BE2C (cell line): ENCODE data around the gene HTR6.

ENCODE experiments used
- DNase-seq: peaks from one replicate; pipeline ENCODE4 v3.0.0-alpha.2; 2020
- H3K27me3 ChIP-seq: fragments of 250-450 bp; sonication (Bioruptor Pico); 2 replicates; pipeline ENCODE4 v1.5.1; 2020; ENCODE audit warnings: mild to moderate bottlenecking
- H3K36me3 ChIP-seq: fragments of 250-450 bp; sonication (Bioruptor Pico); 2 replicates; pipeline ENCODE4 v1.5.1; 2020; ENCODE audit warnings: mild to moderate bottlenecking
- H3K4me1 ChIP-seq: fragments of 250-450 bp; sonication (Bioruptor Pico); 2 replicates; pipeline ENCODE4 v1.5.1; 2020
- H3K4me3 ChIP-seq: 2 replicates; pipeline ENCODE4 v1.5.1; 2011; ENCODE audit warnings: low read depth, low read length
- H3K9me3 ChIP-seq: fragments of 250-450 bp; sonication (Bioruptor Pico); 2 replicates; pipeline ENCODE4 v1.5.1; 2020
- TF ChIP-seq, protein P1 (sequence below): IDR thresholded peaks from 2 replicates; pipeline ENCODE4 v1.5.1; 2012; ENCODE audit warnings: mild to moderate bottlenecking, low read depth, low read length

Gene HTR6

DNA sequence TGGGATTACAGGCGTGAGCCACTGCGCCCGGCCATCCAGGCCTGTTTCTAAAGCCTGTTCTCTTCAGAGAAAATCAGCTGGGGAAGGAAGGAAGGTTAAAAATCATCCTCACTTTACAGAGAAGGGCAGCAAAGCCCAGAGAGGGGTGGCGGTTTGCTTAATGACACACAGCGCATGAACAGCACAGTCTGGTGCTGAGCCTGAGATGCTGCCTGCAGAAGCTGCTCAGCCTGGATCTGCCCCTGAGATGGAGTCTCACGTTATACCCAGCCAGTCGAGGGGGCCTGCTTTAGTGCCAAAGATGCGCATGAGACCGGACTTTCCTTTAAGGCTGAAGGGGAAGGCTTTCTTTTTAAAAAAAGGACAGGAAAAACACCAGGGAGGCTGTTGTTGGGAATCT lies 21.3 kb downstream of the HTR6 start:
- H3K4me1 ChIP-seq = no peaks in the 10 kb centered on the region
- TF ChIP-seq, protein P1, sequence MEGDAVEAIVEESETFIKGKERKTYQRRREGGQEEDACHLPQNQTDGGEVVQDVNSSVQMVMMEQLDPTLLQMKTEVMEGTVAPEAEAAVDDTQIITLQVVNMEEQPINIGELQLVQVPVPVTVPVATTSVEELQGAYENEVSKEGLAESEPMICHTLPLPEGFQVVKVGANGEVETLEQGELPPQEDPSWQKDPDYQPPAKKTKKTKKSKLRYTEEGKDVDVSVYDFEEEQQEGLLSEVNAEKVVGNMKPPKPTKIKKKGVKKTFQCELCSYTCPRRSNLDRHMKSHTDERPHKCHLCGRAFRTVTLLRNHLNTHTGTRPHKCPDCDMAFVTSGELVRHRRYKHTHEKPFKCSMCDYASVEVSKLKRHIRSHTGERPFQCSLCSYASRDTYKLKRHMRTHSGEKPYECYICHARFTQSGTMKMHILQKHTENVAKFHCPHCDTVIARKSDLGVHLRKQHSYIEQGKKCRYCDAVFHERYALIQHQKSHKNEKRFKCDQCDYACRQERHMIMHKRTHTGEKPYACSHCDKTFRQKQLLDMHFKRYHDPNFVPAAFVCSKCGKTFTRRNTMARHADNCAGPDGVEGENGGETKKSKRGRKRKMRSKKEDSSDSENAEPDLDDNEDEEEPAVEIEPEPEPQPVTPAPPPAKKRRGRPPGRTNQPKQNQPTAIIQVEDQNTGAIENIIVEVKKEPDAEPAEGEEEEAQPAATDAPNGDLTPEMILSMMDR = no peak
- DNase-seq = no peak
- no peaks in the 10 kb centered on the region for H3K36me3 ChIP-seq
- H3K9me3 ChIP-seq = no peaks in the 10 kb centered on the region
- H3K4me3 ChIP-seq = no peak overlapping the region
- H3K27me3 ChIP-seq = no peaks in the 10 kb centered on the region

DNA sequence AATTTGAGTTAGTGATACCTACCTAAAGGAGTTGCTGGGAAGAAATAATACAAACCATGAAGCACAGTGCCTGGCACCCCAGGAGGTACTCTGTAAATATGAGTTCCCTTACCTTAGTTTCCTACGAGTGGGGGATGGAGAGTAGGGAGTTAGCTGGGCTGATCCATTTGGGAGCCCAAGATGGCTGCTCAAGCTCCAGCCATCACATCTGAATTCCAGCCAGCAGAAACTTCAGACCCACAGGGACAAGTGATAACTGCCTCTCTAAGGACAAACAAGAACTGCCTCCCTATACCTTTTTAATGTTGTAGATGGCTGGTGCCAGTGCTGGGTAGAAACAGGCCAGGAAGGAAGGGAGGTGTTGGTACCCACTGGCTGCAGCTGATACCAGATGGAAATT lies 22.7 kb downstream of the HTR6 start:
- TF ChIP-seq, protein P1 = no peak
- Histone ChIP-seq H3K27me3 (no peaks in the 10 kb centered on the region), H3K36me3 (no peaks in the 10 kb centered on the region), H3K4me3 (no peak overlapping the region), H3K4me1 (no peaks in the 10 kb centered on the region), H3K9me3 (no peaks in the 10 kb centered on the region)
- no peak for DNase-seq

DNA sequence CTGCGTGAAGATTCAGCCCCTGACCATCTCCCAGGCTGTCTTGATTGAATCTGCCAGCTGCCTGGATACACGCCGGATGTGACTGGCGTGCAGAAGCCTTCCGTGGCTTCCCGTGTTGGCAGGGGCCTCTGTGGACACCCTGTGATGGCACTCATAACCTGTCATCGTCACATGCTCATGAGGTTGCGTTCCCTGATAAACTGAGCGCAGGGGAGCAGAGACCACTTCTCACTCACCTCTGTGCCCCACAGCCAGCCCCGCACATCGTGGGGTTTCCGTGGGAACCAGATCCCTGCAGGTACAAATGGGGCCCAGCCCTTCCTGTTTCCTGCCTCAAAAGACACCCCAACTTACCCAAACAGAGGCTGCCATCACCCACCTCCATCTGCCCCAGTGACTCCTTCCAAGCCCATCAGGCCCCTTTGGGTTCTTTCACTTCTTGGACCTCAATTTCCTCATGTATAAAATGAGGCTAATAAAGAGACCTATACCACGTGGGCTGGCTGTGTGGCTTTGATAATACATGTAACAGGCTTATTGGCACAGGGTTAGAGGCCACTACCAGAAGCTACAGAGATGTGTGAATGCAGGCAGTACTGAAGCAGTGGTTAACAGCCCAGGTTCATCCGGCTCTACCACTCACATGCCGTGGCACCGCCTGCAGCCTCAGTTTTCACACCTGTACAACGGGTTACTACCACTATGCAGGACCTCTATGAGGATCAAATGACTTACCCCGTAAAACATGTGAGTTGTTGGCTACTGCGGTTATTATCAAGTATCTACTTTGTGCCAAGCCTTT lies 23.6 kb downstream of the HTR6 start:
- no peak for DNase-seq
- no peaks in the 10 kb centered on the region for H3K9me3 ChIP-seq
- H3K36me3 ChIP-seq = no peaks in the 10 kb centered on the region
- no peak overlapping the region for H3K4me3 ChIP-seq
- H3K27me3 ChIP-seq = no peaks in the 10 kb centered on the region
- no peaks in the 10 kb centered on the region for H3K4me1 ChIP-seq
- TF ChIP-seq, protein P1 = no peak

DNA sequence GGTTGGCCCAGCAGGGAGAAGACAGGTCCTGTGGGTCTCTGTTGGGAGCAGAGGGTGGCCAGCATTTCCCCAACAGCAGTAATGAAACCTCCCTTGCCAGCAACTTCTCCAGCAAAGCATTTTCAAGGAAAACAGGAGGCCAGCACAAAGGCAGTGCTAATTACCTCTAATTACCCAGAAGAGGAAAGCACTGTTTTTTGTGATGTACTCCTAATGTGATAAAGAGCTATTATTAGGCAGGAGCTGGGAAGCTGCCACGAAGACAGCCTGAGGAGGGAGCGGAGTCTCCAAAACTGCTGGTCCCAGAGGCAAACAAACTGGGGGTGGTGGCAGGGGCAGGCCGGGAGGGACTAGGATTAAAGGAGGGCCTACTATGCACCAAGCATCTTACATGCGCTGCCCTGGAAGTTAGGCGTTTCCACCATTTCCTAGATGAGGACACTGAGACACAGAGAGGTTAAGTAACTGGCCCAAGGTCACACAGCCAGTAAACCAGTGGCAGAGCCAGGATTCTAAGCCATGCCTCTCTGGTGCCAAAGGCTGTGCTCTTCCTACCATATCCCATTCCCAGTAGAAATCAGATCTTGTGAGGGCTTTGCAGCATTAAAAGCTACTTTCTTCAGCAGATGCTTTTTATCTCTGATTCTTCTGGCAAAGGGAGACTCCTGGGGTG lies 24.5 kb downstream of the HTR6 start:
- no peak for DNase-seq
- no peaks in the 10 kb centered on the region for H3K36me3 ChIP-seq
- H3K4me1 ChIP-seq = no peaks in the 10 kb centered on the region
- TF ChIP-seq, protein P1 = no peak
- no peaks in the 10 kb centered on the region for H3K9me3 ChIP-seq
- H3K27me3 ChIP-seq = no peaks in the 10 kb centered on the region
- H3K4me3 ChIP-seq = no peak overlapping the region

DNA sequence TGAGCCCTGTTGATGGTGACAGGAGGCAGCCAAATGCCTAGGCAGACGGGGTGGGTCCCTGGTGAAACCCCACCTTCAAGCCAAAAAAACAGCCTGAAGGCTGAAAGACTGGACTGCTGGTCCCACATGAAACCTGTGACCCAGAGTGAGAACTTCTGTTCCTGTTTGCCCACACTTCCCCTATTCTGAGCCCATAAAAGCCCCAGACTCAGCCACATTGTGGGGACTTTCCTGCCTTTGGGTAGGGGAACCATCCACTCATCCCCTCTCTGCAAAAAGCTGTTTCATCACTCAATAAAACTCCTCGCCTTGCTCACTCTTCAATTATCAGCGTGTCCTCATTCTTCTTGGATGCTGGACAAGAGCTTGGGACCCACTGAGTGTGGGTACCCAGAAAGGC lies 25.2 kb downstream of the HTR6 start:
- Histone ChIP-seq H3K36me3 (no peaks in the 10 kb centered on the region), H3K4me3 (no peak overlapping the region), H3K9me3 (no peaks in the 10 kb centered on the region), H3K27me3 (no peaks in the 10 kb centered on the region), H3K4me1 (no peaks in the 10 kb centered on the region)
- no peak for DNase-seq
- TF ChIP-seq, protein P1 = no peak

DNA sequence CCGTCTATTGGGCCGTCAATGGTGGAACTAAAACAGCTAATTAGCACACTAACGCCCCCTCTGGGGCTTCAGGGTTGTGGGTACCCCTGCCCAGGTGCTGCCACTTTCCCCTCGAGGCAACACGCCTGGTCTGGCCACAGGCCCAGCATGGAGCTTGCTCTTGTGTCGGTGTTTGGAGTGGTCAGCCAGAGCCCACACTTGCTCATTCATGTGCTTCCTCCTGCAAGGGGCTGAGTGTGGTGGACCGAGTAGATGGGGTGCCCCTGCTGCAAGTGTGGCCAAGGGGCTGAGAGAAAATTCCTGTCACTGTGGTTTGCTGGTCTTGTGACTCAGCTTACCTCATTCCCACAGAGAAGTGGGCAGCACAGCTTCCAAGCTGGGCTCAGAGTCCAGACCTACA lies 25.7 kb downstream of the HTR6 start:
- TF ChIP-seq, protein P1 = no peak
- H3K36me3 ChIP-seq = no peaks in the 10 kb centered on the region
- no peak overlapping the region for H3K4me3 ChIP-seq
- DNase-seq = no peak
- H3K9me3 ChIP-seq = no peaks in the 10 kb centered on the region
- H3K4me1 ChIP-seq = no peaks in the 10 kb centered on the region
- H3K27me3 ChIP-seq = no peaks in the 10 kb centered on the region
